Activated naive CD8-positive, alpha-beta T cell treated with anti-CD3 and anti-CD28 coated beads, Interleukin-2, amount 10 ng/mL, durations not matched to agents 7 days and 5 days (primary cell): Measurements from ENCODE around the gene PSME2. TPM values are rescaled to one million over a fixed set of nuclear protein-coding genes. Genes with fewer than 3 reads are reported as not detected.
"Not testable (repeated sequence)": the region's sequence is repeated elsewhere in the genome, so short reads cannot be mapped to it uniquely, and the experiment has no call there.

Source experiments
- ATAC-seq: fragments of 150-1000 bp; cut with Tn5 transposase; one replicate; pipeline ENCODE4 v1.10.0; 2021; ENCODE audit warnings: low read depth, moderate library complexity
- POLR2A ChIA-PET: fragments of 350-600 bp; sonication (Branson Sonifier 250); formaldehyde crosslinking; loops from one replicate; lab custom pipeline; 2021; ENCODE audit warnings: antibody characterized with exemption; lab: Charles Lee
- DNase-seq: peaks from one replicate; pipeline ENCODE4 v3.0.0; 2021
- H3K27ac Mint-ChIP-seq: one replicate; pipeline ENCODE4 v1.8.0; 2022; ENCODE audit warnings: mild to moderate bottlenecking, mixed read lengths
- H3K27me3 Mint-ChIP-seq: one replicate; pipeline ENCODE4 v1.8.0; 2022; ENCODE audit warnings: mild to moderate bottlenecking, moderate library complexity, mixed read lengths
- H3K36me3 Mint-ChIP-seq: one replicate; pipeline ENCODE4 v1.8.0; 2021; ENCODE audit warnings: mild to moderate bottlenecking, mixed read lengths
- H3K4me1 Mint-ChIP-seq: one replicate; pipeline ENCODE4 v1.8.0; 2021; ENCODE audit warnings: mixed read lengths
- H3K4me3 Mint-ChIP-seq: one replicate; pipeline ENCODE4 v1.8.0; 2022; ENCODE audit warnings: mild to moderate bottlenecking, moderate library complexity, mixed read lengths
- H3K9me3 Mint-ChIP-seq: one replicate; pipeline ENCODE4 v1.8.0; 2021; ENCODE audit warnings: mixed read lengths
- total RNA-seq, 2 experiments: library from RNA; stranded (reverse); gene quantifications; one replicate each; pipeline ENCODE4 v1.2.3, GENCODE V29; 2021

The PSME2 gene
- total RNA-seq, 2 experiments from 2014 or later = 406 to 414 TPM

- no peak for DNase-seq
- H3K9me3 Mint-ChIP-seq = no peaks in the 10 kb centered on the region
- POLR2A ChIA-PET = interaction anchor here (1.0 to 8.3 kb wide), 23 partner anchors 10 to 219 kb away, joined by 3 to 176 read pairs (median 7); partner anchors contain the start of genes CARMIL3, CHMP4A, DHRS1 and DHRS4L2
- ATAC-seq = no peak
- peaks cover 23% of the 10 kb centered on the region for H3K36me3 Mint-ChIP-seq
- H3K4me3 Mint-ChIP-seq = peak overlapping the region; percentile 99
- H3K27ac Mint-ChIP-seq = peak overlapping the region; percentile 99
- peaks cover 30% of the 10 kb centered on the region for H3K4me1 Mint-ChIP-seq
- H3K27me3 Mint-ChIP-seq = no peaks in the 10 kb centered on the region
Observed at GRCh38 chr14:24113379-24113800, 33.0 kb downstream of the PSME2 start.

- H3K27ac Mint-ChIP-seq = no peak overlapping the region
Observed at GRCh38 chr14:24110523-24110922, 35.9 kb downstream of the PSME2 start.

GRCh38 chr14:24110060-24110459 is 36.4 kb downstream of the PSME2 start:
- ATAC-seq = no peak
- Mint-ChIP-seq H3K27ac (no peak overlapping the region), H3K36me3 (peaks cover 5% of the 10 kb centered on the region), H3K4me3 (no peak overlapping the region), H3K9me3 (no peaks in the 10 kb centered on the region), H3K4me1 (peaks cover 31% of the 10 kb centered on the region), H3K27me3 (no peaks in the 10 kb centered on the region)
- DNase-seq = no peak
- POLR2A ChIA-PET = interaction anchor here (0.7 to 7.0 kb wide), 11 partner anchors 16 to 86 kb away, joined by 3 to 116 read pairs (median 6); partner anchors contain the start of genes EMC9, IPO4, IRF9 and PCK2

More at GRCh38 chr14:24110523-24110922, 35.9 kb downstream of the PSME2 start:
- peaks cover 7% of the 10 kb centered on the region for H3K36me3 Mint-ChIP-seq
- peaks cover 31% of the 10 kb centered on the region for H3K4me1 Mint-ChIP-seq
- H3K27me3 Mint-ChIP-seq = no peaks in the 10 kb centered on the region
- no peaks in the 10 kb centered on the region for H3K9me3 Mint-ChIP-seq
- no peak overlapping the region for H3K4me3 Mint-ChIP-seq
- DNase-seq (no peak), ATAC-seq (no peak)
- POLR2A ChIA-PET = interaction anchor here (1.0 to 7.0 kb wide), 9 partner anchors 17 to 78 kb away, joined by 3 to 116 read pairs (median 17); partner anchors contain the start of genes EMC9, IPO4, IRF9 and PCK2

- Mint-ChIP-seq H3K27me3 (no peaks in the 10 kb centered on the region), H3K27ac (peak overlapping the region; percentile 96), H3K4me1 (peaks cover 31% of the 10 kb centered on the region), H3K9me3 (no peaks in the 10 kb centered on the region), H3K4me3 (peak overlapping the region; percentile 60), H3K36me3 (peaks cover 18% of the 10 kb centered on the region)
- POLR2A ChIA-PET = interaction anchor here (0.6 to 7.0 kb wide), 11 partner anchors 15 to 87 kb away, joined by 3 to 116 read pairs (median 11); partner anchors contain the start of genes EMC9, IRF9, PCK2 and PSME1
- ATAC-seq = peak; percentile 35
- no peak for DNase-seq
Observed at GRCh38 chr14:24108336-24108874, 38.0 kb downstream of the PSME2 start.

- no peaks in the 10 kb centered on the region for H3K27me3 Mint-ChIP-seq
- no peaks in the 10 kb centered on the region for H3K9me3 Mint-ChIP-seq
- DNase-seq = no peak
- H3K4me1 Mint-ChIP-seq = peaks cover 32% of the 10 kb centered on the region
- H3K27ac Mint-ChIP-seq = peak overlapping the region; percentile 13
- H3K36me3 Mint-ChIP-seq = peaks cover 30% of the 10 kb centered on the region
- POLR2A ChIA-PET = interaction anchor here (1.2 to 7.0 kb wide), 5 partner anchors 13 to 54 kb away, joined by 3 to 116 read pairs (median 8); partner anchors contain the start of genes EMC9, IRF9 and PCK2
- no peak overlapping the region for H3K4me3 Mint-ChIP-seq
- ATAC-seq = no peak
Observed at GRCh38 chr14:24106672-24107271, 39.6 kb downstream of the PSME2 start.

- not testable (repeated sequence) for H3K9me3 Mint-ChIP-seq, H3K27me3 Mint-ChIP-seq, H3K4me3 Mint-ChIP-seq, DNase-seq, ATAC-seq
- peak overlapping the region; percentile 37 for H3K27ac Mint-ChIP-seq
- POLR2A ChIA-PET = interaction anchor here (1.2 to 7.0 kb wide), 3 partner anchors 12 to 30 kb away, joined by 4 to 116 read pairs (median 4); partner anchors contain the start of genes PCK2 and PSME1
- peaks cover 32% of the 10 kb centered on the region for H3K36me3 Mint-ChIP-seq
- H3K4me1 Mint-ChIP-seq = peaks cover 30% of the 10 kb centered on the region
Observed at GRCh38 chr14:24105609-24106239, 40.7 kb downstream of the PSME2 start.

- ATAC-seq (no peak), DNase-seq (no peak)
- peaks cover 41% of the 10 kb centered on the region for H3K36me3 Mint-ChIP-seq
- no peaks in the 10 kb centered on the region for H3K9me3 Mint-ChIP-seq
- H3K4me1 Mint-ChIP-seq = peaks cover 18% of the 10 kb centered on the region
- no peaks in the 10 kb centered on the region for H3K27me3 Mint-ChIP-seq
- POLR2A ChIA-PET = interaction anchor here (0.9 to 1.7 kb wide), 3 partner anchors 8 to 11 kb away, joined by 3 to 7 read pairs (median 6); no protein-coding TSS in a partner anchor
- no peak overlapping the region for H3K27ac Mint-ChIP-seq
- H3K4me3 Mint-ChIP-seq = no peak overlapping the region
Observed at GRCh38 chr14:24103451-24103850, 43.0 kb downstream of the PSME2 start.

- DNase-seq (no peak), ATAC-seq (no peak)
- Mint-ChIP-seq H3K27me3 (no peaks in the 10 kb centered on the region), H3K9me3 (no peaks in the 10 kb centered on the region), H3K27ac (peak overlapping the region; percentile 46), H3K4me1 (peaks cover 13% of the 10 kb centered on the region), H3K36me3 (peaks cover 41% of the 10 kb centered on the region), H3K4me3 (no peak overlapping the region)
- POLR2A ChIA-PET = interaction anchor here (1.0 to 1.7 kb wide), 2 partner anchors 9 to 33 kb away, joined by 4 to 7 read pairs; no protein-coding TSS in a partner anchor
Observed at GRCh38 chr14:24102357-24103048, 43.9 kb downstream of the PSME2 start.

GRCh38 chr14:24100982-24101494 is 45.4 kb downstream of the PSME2 start:
- H3K36me3 Mint-ChIP-seq = peaks cover 49% of the 10 kb centered on the region
- DNase-seq = no peak
- no peak for ATAC-seq
- POLR2A ChIA-PET = interaction anchor here (1.1 kb wide), 1 partner anchor 49 kb away, joined by 3 read pairs; the partner anchor contains the start of gene CARMIL3
- peaks cover 10% of the 10 kb centered on the region for H3K4me1 Mint-ChIP-seq
- peak overlapping the region; percentile 44 for H3K27ac Mint-ChIP-seq
- no peaks in the 10 kb centered on the region for H3K27me3 Mint-ChIP-seq
- H3K9me3 Mint-ChIP-seq = no peaks in the 10 kb centered on the region
- no peak overlapping the region for H3K4me3 Mint-ChIP-seq

- H3K27me3 Mint-ChIP-seq = no peaks in the 10 kb centered on the region
- H3K4me3 Mint-ChIP-seq = no peak overlapping the region
- no peaks in the 10 kb centered on the region for H3K9me3 Mint-ChIP-seq
- H3K36me3 Mint-ChIP-seq = peaks cover 53% of the 10 kb centered on the region
- no peak for DNase-seq
- H3K4me1 Mint-ChIP-seq = peaks cover 11% of the 10 kb centered on the region
- POLR2A ChIA-PET = interaction anchor here (1.1 kb wide), 1 partner anchor 48 kb away, joined by 3 read pairs; the partner anchor contains the start of gene CARMIL3
- H3K27ac Mint-ChIP-seq = peak overlapping the region; percentile 44
- ATAC-seq = no peak
Observed at GRCh38 chr14:24100197-24100981, 46.0 kb downstream of the PSME2 start.

GRCh38 chr14:24098927-24099813 is 47.2 kb downstream of the PSME2 start:
- no peak overlapping the region for H3K4me3 Mint-ChIP-seq
- no peaks in the 10 kb centered on the region for H3K27me3 Mint-ChIP-seq
- H3K27ac Mint-ChIP-seq = no peak overlapping the region
- no peaks in the 10 kb centered on the region for H3K9me3 Mint-ChIP-seq
- ATAC-seq (no peak), DNase-seq (no peak)
- POLR2A ChIA-PET = interaction anchor here (2.3 kb wide), 1 partner anchor 15 kb away, joined by 8 read pairs; the partner anchor contains the start of genes DCAF11 and NRL
- H3K4me1 Mint-ChIP-seq = peaks cover 13% of the 10 kb centered on the region
- H3K36me3 Mint-ChIP-seq = peaks cover 49% of the 10 kb centered on the region
